Esophagus muscularis mucosa (tissue), 4 donors: ENCODE measurements around the gene SCFD1. TPM values are rescaled to one million over a fixed set of nuclear protein-coding genes. Genes with fewer than 3 reads are reported as not detected.
"Not testable (repeated sequence)": the region's sequence is repeated elsewhere in the genome, so short reads cannot be mapped to it uniquely, and the experiment has no call there.

Experiments
- DNase-seq: peaks from one replicate; pipeline ENCODE4 v3.0.0-alpha.2; 2017; ENCODE audit errors: extremely low spot score
- H3K27ac ChIP-seq, 4 donors: fragments of 200-600 bp; sonication (generic); replicated peaks in 1 of 4; 1 replicate in 3 of 4; 2 replicates in 1 of 4; pipeline ENCODE4 v1.5.1; 2016 to 2019; ENCODE audit warnings: mild to moderate bottlenecking in 1 of 4
- H3K27me3 ChIP-seq, 4 donors: fragments of 200-600 bp; sonication (generic); one replicate each; pipeline versions ENCODE4 v1.5.1 to v1.6.0; 2016 to 2019
- H3K36me3 ChIP-seq, 4 donors: fragments of 200-600 bp; sonication (generic); one replicate each; pipeline ENCODE4 v1.5.1; 2016 to 2019
- H3K4me1 ChIP-seq, 4 donors: fragments of 200-600 bp; sonication (generic); one replicate each; pipeline ENCODE4 v1.5.1; 2016 to 2019
- H3K4me3 ChIP-seq, 4 donors: fragments of 200-600 bp; sonication (generic); 1 replicate in 2 of 4; 2 replicates in 2 of 4; pipeline ENCODE4 v1.5.1; 2016 to 2019; ENCODE audit warnings: mild to moderate bottlenecking in 4 of 4, moderate library complexity in 1 of 4
- H3K9me3 ChIP-seq, 4 donors: fragments of 200-600 bp; sonication (generic); 1 replicate in 3 of 4; 2 replicates in 1 of 4; pipeline ENCODE4 v1.5.1; 2016 to 2019
- CTCF ChIP-seq, 3 experiments: fragments of 200-600 bp in 2 of 3; fragments of 450-650 bp in 1 of 3; sonication (generic) in 2 of 3; IDR thresholded peaks; one replicate each; pipeline ENCODE4 v1.5.1; 2017 to 2019; ENCODE audit warnings: antibody characterized with exemption in 3 of 3, mild to moderate bottlenecking in 2 of 3, moderate library complexity in 1 of 3
- EP300 ChIP-seq: sonication (generic); formaldehyde crosslinking; IDR thresholded peaks from one replicate; pipeline ENCODE4 v1.6.1; 2017; ENCODE audit warnings: antibody characterized with exemption
- POLR2A ChIP-seq: fragments of 450-650 bp; IDR thresholded peaks from one replicate; pipeline ENCODE4 v1.6.1; 2017; ENCODE audit warnings: antibody characterized with exemption, moderate library complexity, mild to moderate bottlenecking, low read depth
- POLR2AphosphoS5 ChIP-seq, 2 donors: sonication (generic); formaldehyde crosslinking; IDR thresholded peaks; one replicate each; pipeline ENCODE4 v1.6.1; 2017; ENCODE audit warnings: antibody characterized with exemption in 2 of 2
- WGBS: methylation state at CpG from one replicate; pipeline ENCODE4 v1.1.5; 2018; 5-methylcytosine and 5-hydroxymethylcytosine counted together
- intact Hi-C: fragments of 100-400 bp; cut with DNase I; formaldehyde crosslinking; loops from one replicate; pipeline ENCODE4 v1.15.1; 2023
- total RNA-seq, 4 donors: library from RNA; depleted of rRNA; stranded (reverse); fragments of >200 nt; gene quantifications; one replicate each; pipeline versions ENCODE4 v1.1.0 to v1.2.1, GENCODE V29; 2016

SCFD1 gene
- total RNA-seq, 4 donors from 2014 or later: 29.6 to 45.7 (median 33.0) TPM

- no peak overlapping the region for H3K4me3 ChIP-seq
- peaks cover 5 to 38% (median 11%) of the 10 kb centered on the region in 4 donors for H3K36me3 ChIP-seq
- no peak overlapping the region for H3K27ac ChIP-seq
- TF ChIP-seq CTCF (IDR thresholded peaks at IDR 0.05) (peak in 1 of 3 experiments; percentile 22), POLR2A (no peak), EP300 (no peak), POLR2AphosphoS5 (IDR thresholded peaks at IDR 0.05) (no peak)
- intact Hi-C loops: no loop called here
- H3K27me3 ChIP-seq: no peaks in the 10 kb centered on the region
- no peaks in the 10 kb centered on the region for H3K9me3 ChIP-seq
- no peaks in the 10 kb centered on the region for H3K4me1 ChIP-seq
- DNase-seq: no peak
- 95% methylated on average over 2 of the region's 2 CpGs for WGBS
Observed at GRCh38 chr14:30681752-30682355, 59.7 kb downstream of the SCFD1 start.

- not testable (repeated sequence) for H3K9me3 ChIP-seq, H3K27me3 ChIP-seq, DNase-seq, H3K4me1 ChIP-seq, H3K36me3 ChIP-seq
- intact Hi-C loops: loop anchor here (5.0 kb wide), 1 partner anchor 33 kb away; no protein-coding TSS in a partner anchor
- TF ChIP-seq CTCF (IDR thresholded peaks at IDR 0.05): peak in 1 of 3 experiments; percentile 36
- H3K27ac ChIP-seq: peak overlapping the region in 1 of 4 donors; percentile 26
- 57% methylated on average over 9 of the region's 28 CpGs for WGBS
- H3K4me3 ChIP-seq: peak overlapping the region; percentile 20 to 50 (median 32)
Observed at GRCh38 chr14:30690487-30691355, 68.6 kb downstream of the SCFD1 start.

- no peaks in the 10 kb centered on the region for H3K27me3 ChIP-seq
- 94% methylated on average over 5 of the region's 5 CpGs for WGBS
- H3K4me1 ChIP-seq: peaks cover 0 to 8% (median 2%) of the 10 kb centered on the region in 4 donors
- H3K9me3 ChIP-seq: no peaks in the 10 kb centered on the region
- H3K36me3 ChIP-seq: peaks cover 0 to 10% (median 3%) of the 10 kb centered on the region in 4 donors
- intact Hi-C loops: loop anchor here (5.0 kb wide), 1 partner anchor 35 kb away; no protein-coding TSS in a partner anchor
- H3K27ac ChIP-seq: no peak overlapping the region
- no peak overlapping the region for H3K4me3 ChIP-seq
- TF ChIP-seq EP300 (no peak), POLR2A (no peak), POLR2AphosphoS5 (IDR thresholded peaks at IDR 0.05) (no peak), CTCF (IDR thresholded peaks at IDR 0.05) (no peak)
- no peak for DNase-seq
Observed at GRCh38 chr14:30691751-30692398, 69.8 kb downstream of the SCFD1 start.

- no peak for DNase-seq
- no peaks in the 10 kb centered on the region for H3K9me3 ChIP-seq
- intact Hi-C loops: loop anchor here (5.0 kb wide), 1 partner anchor 35 kb away; no protein-coding TSS in a partner anchor
- peaks cover 0 to 18% (median 6%) of the 10 kb centered on the region in 4 donors for H3K36me3 ChIP-seq
- TF ChIP-seq EP300 (no peak), POLR2A (no peak), CTCF (IDR thresholded peaks at IDR 0.05) (no peak)
- H3K4me1 ChIP-seq: peaks cover 0 to 8% (median 2%) of the 10 kb centered on the region in 4 donors
- no peaks in the 10 kb centered on the region for H3K27me3 ChIP-seq
- WGBS: 92% methylated on average over 1 of the region's 1 CpG
- H3K27ac ChIP-seq: no peak overlapping the region
- no peak overlapping the region for H3K4me3 ChIP-seq
Observed at GRCh38 chr14:30692669-30693068, 70.5 kb downstream of the SCFD1 start.
